ENCODE results near the gene TRIM65. TPM values are rescaled to one million over a fixed set of nuclear protein-coding genes. Genes with fewer than 3 reads are reported as not detected.
"Not testable (repeated sequence)": the region's sequence is repeated elsewhere in the genome, so short reads cannot be mapped to it uniquely, and the experiment has no call there.

TRIM65 gene
- total RNA-seq, 1 donor from 2014 or later, result 43.2 TPM

DNA sequence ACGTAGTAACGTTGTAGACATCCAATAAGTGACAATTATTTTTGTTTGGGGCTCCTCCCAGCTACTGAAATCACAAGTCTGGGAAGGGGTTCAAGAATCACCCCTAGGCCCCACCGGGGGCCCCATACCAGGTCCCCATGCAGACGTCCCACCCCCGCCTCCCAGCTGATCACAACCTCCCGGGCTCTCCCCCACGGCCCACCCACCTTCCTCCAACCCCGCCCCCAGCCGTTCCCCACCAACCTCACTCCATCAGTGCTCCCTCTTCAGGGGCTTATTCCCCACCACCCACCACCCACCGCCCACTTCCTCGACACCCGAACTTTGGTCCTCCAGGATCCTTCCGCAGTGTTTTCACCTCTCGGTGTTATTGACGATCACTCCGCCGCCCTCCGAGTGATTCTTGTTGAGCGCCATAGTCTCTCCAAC lies 41.9 kb downstream of the TRIM65 start:
- DNase-seq (ENCODE audit: extremely low read depth, low read depth, low spot score), result no peak

DNA sequence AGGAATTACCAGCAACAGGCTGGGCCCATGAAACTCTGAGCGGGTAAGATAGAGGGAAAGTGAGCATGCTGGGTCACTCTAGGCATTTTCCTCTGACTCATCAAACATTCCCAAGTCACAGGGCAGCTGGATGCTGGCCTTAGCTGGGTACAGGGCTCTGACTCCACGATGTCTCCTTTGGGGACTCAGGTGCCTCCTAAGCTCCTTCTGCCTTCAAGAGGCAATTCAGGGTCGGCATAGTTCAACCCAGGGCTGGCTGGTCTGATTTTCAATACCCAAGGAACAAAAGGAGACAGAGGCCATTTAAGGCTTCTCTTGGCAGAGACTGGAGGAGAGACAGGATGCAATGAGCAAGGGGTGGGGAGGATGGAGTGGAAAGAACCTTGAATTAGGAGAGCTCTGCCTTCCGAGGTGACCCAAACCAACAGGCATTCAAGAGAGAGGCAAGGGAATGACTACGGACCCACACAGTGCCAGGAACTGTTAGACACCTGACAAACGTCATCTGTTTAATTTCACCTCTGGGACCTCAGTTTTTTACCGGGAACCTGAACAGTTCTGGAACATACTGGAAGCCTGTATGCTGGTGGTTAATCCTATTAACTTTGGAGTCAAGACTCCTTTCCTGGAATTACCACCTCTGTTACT lies 42.5 kb downstream of the TRIM65 start:
- no peak for DNase-seq (ENCODE audit: extremely low read depth, low read depth, low spot score)

DNA sequence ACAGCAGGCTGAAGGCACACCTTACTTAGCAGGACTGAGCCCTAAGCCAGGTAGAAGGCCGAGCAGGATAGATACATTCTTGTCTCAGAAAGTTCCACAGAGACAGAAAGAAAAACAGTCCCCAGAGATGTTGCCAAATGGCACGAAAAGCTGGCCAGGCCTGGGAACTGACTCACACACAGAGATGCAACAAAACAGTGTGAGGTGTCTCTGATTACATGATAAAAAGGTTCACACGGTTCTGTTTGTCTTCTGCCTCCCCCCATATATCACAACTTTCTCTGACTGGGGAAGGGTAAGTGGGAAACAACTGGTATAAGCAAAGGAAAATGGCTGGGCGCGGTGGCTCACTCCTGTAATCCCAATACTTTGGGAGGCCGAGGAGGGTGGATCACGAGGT lies 43.3 kb downstream of the TRIM65 start:
- no peak for DNase-seq (ENCODE audit: extremely low read depth, low read depth, low spot score)

DNA sequence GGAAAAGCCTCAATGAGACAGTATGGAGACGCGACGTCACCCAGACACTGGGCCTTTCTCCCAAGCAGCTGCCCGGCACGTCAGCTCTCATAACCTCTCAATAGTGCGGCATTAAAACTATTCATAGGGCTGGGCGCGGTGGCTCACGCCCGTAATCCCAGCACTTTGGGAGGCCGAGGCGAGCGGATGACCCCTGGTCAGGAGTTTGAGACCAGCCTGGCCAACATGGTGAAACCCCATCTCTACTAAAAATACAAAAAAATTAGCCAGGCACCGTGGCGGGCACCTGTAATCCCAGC lies 45.1 kb downstream of the TRIM65 start:
- not testable (repeated sequence) for DNase-seq (ENCODE audit: extremely low read depth, low read depth, low spot score)

DNA sequence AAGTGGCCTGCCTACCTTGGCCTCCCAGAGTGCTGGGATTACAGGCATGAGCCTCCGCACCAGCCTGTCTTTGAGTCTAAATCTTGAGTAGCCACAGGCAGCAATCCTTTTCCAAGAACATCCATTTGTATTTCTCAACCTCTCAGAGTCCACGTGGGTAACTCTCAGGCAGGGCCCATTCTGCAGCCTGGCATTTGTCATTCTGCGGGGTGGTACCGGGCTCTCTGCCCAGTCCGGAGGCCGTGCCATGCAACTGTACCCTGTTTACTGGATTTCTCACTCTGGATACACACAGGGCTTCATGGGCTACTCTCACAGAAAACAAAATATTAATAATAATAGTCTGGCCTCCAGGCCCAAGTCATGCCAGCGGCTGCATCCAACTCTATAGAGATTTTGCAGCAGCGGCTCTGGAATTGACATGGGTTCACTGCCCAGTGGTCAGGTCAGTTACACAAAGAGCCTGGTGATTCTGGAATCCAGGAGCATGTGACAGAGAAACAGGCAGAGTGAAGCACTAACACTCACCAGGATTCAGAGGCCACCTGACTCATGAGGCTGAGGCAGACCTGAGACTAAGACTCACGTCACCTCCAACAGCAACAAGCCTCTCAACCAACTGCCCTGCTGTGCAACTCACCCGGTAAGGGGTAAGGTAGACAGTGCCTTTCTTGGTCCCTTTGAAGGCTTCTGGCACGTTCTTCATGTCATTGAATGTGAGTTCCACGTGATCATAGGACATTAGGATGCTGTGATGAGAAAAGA lies 45.6 kb downstream of the TRIM65 start:
- DNase-seq (ENCODE audit: extremely low read depth, low read depth, low spot score), result no peak

DNA sequence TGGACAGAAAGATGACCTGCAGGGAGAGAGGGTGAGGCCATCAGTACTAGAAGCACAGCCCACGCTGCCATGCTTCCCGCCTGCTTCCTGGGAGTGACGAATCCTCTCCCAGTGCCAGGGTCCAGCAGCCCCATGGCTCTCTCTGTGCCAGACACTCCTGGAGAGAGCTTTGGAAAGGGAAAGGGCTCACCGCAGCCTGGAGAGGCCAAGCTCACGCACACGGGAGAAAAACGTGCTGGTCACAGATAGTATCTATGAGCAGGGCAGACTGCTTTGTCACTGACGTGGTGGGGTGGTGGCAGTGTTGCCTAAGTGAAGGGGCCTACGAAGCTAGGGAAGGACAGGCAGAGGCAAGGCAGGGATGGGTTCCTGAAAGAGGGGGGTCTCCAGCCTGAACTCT lies 47.0 kb downstream of the TRIM65 start:
- no peak for DNase-seq (ENCODE audit: extremely low read depth, low read depth, low spot score)

DNA sequence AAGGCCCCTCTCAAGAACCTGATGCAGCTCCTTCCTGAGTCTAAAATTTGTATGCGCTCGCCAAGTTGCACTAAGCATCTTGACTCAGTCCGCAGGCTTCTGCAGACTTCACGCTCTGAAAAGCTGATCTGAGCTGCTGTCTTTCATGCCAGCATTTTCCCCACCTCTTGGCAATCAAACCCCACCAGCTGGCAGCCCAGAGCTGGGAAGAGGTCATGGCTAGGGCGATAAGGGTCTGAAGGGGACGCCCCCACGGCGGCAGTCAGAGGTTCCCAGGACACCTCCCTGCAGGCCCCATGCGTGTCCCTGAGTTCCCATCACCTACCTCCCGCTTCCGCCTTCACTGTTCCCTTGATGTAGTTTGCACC lies 47.5 kb downstream of the TRIM65 start:
- DNase-seq (ENCODE audit: extremely low read depth, low read depth, low spot score), result no peak

DNA sequence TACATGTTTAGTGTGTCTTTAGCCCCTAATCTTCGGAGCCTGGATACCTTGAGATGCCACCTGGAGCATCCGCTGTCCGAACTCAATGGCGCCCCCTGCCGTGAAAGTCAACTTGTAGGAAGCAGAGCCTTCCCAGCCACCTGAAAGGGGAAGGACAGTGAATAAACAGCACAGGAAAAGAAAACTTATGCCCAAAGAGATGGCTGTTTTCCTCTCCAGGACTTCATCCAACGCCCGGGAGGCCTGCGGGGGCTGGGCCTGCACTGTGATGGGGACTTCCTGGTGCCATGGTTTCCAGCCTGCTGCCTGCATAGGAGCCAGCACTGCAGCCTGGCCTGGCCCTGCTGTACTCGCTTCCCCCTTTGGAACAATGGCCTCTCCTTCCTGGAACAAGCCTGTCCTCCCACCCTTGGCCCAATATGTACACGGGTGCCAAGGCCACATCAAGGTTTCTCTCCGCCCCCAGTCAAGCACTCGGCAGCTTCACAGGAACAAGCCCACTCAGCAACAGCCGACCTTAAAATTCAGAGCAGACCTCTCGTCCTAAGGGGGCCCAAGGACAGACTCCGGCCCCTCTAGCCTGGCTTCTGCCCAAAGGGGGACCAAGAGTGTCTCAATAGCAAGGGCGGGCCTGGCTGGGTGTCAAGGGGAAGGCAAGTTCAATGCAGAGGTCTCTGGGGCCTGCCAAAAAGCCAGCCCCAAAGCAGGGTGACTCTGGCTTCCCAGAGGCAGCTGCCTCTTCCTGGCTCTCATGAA lies 48.0 kb downstream of the TRIM65 start:
- no peak for DNase-seq (ENCODE audit: extremely low read depth, low read depth, low spot score)

DNA sequence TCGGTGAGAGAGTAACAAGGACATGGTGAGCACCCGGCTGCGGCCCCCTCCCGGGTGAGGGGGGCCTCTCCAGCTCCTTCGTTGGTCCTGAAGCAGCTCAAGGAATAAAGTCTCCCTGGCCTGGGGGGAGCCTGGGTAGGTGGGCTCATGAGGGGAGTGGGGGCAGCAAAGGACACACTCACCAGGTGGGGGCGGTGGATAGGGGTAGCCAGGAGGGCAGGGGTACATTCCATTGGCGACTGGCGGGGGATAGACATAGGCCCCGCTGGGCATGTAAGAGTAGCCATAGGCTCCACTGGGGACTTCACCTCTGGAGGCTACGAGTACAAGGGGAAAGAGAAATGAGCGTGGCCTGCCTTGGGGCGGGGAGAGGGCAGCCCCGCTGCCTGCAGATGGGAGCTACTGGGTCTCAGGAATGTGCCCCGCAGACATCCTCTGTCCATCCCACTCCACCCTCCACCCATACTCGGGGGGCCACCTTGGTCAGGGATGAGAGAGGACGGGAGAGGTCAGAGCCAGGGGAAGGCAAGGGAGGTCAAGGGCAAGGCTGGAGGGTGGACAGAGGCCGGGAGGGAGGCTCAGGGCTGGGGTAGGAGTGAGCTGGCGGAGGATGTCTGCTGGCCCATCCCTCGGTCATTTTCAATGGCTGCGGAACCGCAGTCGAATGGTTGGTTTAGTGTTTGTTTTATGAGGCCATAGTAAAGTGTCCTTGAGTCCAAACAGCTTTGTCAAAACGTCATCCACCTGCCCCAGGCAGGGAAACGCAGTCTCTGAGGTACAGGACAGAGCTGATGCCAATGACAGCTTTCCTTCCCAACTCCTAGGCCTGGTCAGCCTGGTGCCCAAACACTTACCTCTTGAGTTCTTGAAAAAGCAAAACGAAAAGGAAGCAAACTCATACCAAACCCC lies 48.9 kb downstream of the TRIM65 start:
- no peak for DNase-seq (ENCODE audit: extremely low read depth, low read depth, low spot score)

DNA sequence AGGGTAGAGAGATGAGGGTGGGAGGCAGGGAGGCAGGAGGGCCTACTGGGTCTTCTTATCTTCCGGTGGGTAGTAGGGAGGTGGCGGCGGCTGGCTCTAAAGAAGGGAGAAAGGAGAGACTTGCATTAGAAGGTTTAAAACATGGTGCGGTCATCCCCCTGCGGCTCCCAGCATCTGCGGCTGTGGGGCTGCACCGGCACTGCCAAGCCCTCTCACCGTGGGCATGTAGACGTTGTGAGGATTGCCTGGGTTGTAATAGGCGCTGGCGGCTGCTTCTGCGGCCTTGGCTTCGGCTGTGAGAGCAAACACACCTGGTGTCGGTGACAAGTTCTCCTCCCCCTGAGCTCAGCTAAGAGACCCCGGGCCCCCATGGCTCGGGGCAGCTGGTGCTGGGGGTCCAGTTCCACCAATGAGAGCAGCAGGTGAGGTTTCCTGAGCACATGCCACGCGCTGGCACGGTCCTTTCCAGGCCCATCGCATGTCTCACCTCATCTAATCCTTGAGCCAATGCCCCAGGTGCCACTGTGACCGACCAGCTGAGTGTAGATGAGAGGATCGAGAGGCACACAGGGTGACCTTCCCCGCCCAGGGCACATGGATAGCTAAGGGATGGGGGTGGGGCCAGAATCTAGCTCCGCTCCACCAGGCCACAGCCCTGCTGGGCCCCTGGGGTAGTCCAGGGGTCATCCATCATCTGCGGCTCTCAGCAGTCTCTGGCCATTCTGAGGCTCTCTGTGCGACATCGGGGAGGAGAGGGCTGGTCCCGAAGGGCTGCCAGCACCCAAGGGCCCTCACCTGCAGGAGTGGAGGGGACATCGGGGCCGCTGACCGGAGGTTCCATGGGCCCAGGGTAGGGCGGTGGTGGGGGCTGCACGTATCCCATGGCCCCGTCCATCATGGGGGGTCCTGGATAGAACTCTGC lies 49.8 kb downstream of the TRIM65 start:
- no peak for DNase-seq (ENCODE audit: extremely low read depth, low read depth, low spot score)

DNA sequence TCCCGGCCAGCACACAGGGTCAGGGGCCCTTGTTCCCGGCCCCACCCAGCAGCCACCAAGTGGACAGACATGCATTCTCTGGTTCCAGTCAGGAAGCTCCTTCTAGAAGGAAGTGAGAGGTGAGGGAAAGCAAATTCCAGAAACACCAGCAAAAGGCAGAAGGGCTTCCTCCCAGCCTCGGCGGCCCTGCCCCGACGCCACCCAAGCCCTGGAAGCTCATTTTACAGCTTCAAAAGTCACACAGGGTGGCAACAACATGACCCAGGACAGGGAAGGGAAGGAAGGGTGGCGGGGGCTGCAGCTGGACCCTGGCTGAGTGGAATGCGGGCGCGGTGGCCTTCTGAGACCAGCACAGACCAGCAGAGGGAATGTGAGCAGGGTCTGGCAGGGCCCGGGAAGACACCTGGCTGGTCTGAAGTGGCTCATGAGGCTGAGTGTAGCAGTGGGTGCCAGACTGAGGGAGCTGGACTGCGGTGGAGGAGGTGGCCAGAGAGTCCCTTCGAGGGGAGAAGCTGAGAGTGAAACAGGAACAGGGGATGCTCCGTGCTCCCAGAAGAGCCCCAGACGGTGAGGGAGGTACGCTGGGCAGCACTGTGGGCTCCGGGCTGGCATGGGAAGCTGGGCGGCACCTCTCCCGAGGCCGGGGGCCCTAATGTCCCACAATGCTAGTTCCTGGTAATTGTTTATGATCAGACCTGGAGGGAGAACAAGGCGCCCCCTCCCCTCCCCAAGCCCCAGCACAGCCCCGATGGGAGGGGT lies 50.6 kb downstream of the TRIM65 start:
- DNase-seq (ENCODE audit: extremely low read depth, low read depth, low spot score), result no peak

DNA sequence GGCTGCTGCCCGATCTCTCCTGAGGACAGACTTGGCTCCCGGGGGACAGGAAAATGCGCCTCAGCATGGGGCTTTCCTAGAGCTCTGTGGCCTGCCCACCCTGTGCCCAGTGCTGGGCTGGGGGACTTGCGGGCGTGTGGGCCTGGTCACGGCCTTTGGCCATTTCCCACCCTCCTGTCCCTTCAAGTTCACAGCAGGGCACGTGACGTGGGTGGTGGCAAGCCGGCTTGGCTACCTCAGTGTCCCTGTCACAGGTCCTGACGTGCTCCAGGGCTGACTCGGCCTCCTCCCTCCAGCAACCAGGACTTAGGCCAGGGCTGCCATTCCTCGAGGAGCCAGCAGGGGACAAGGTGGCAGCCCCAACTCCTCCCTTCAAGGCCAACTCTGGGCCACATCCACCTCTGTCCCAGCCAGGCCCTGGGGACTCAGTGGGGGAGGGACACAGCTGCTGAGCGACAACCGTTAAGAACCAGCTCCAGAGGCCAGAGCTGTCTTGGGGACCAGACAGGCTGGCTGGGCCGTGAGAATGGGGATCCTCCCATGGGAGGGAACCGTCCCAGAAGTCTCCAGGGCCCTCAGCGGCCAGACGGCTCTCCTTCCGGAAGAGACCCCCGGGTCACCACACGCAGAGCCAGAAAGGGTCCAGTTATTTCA lies 51.6 kb downstream of the TRIM65 start:
- DNase-seq (ENCODE audit: extremely low read depth, low read depth, low spot score), result no peak

DNA sequence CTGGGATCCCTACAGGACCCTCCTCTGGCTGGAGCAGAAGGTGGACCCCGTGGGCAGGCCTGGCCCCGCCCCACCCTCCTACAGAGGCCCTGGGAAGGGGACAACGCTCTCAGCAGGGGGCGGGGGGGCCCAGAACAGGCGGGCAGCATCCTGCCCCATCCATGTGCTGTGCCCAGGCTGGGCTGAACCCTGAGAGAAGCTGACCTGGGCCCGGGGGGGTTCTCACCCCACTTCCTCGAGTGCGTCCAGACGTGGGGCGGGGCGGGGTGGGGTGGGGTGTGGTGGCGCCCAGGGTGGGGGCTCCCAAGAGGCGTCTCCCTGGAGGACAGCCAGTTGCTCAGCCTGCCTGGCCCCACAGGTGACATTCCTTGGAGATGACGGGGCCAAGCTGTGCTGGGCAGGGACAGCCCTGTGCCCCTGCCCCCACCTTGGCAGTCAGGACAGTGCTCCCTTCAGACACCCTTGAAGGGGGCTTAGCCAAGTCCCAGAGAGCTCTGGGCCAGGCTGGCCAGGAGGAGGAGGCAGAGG lies 52.2 kb downstream of the TRIM65 start:
- no peak for DNase-seq (ENCODE audit: extremely low read depth, low read depth, low spot score)

DNA sequence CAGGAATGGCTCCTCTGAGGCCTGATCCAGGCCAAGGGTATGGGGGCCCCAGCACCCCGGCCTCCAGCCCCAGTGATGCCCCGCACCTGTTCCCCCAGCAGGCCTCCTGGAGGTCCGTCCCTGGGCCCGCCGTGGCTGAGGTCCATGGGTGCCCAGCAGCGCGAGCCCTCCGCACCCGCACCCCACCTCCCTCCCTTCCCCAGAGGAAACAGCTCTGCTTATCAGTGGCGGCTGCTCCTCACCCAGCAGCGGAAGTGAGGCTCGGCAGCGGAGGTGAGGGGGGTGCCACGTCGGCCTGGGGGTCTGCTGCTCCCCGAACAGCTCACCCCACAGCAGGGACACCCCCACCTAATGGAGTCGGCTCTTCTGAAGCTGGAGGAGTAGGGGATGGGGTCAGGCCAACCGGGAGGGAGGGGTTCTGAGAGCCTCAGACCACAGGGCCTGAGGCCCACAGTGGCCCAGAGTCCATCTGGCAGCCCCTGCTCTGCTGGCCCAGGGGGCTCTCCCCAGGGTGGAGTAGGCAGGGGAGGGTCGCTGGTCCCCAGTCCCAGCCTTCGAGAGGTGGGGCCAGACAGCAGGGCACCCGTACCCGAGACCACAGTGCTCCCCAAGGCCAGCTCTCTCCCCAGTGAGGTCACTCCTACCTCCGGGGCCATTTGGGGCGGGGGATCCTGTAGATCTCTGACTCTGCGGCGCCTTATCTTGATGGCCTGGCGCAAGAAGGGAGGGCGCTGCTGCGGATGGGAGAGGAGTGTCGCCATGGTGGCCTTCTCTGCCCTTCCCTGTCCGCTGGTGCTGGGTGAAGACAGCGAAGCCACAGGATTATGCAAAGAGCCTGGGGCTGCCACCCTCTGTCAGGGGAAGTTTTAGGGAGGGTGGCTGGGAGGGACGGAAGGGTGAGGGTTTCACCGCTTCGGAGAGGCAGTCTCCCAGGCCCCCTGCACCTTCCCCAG lies 52.9 kb downstream of the TRIM65 start, which contains the start of gene UNC13D:
TSS of gene UNC13D (minus strand) at position 828 of the 953 bp plus-strand sequence. CDS start at position 761, 67 bp downstream.
- DNase-seq (ENCODE audit: extremely low read depth, low read depth, low spot score), result no peak

DNA sequence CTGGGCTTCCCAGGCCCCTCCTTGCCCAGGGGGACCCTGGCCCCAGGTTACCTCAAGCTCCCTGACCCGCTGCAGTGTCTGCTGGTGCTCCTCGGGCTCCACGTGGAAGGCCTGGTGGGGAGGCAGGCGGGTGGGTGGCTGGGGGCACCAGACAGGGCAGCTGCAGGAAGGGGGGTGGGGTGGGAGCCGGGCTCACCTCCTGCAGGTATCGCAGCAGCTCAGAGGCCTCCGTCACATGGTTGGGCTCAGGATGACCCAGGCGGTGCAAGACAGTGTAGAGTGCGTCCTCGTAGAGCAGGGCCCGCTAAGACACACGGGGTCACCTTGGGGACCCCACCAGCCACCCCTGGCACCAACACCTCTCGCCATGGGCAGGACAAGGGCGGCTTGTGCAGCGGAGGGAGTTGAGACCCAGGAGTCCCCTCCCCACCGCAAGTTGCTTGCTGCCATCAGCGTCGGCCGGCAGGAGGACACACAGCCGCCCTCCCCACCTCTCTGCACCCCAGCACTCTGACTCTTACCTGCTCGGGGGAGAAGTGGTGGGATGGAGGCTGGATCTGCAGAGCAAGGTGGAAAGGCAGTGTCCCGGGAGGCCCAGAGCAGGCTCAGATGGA lies 53.7 kb downstream of the TRIM65 start:
- no peak for DNase-seq (ENCODE audit: extremely low read depth, low read depth, low spot score)

DNA sequence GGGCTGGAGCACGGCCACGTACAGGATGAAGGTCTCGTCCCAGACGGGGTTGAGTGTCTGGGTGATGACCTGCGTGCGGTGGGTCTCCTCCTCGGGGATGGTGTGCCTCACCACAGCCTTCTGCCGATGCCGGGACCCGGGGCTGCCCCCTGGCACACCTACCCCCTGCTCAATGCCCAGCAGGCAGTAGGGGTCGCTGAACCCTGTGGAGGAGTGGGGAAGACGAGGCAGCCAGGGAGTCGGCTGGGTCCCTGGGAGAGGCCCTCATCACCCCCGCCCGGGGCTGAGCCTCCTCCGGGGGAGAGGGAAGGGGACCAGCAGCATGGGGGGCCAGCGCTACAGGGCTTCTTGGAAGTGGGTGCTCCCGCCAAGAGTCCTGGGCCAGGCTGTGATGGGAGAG lies 54.3 kb downstream of the TRIM65 start:
- DNase-seq (ENCODE audit: extremely low read depth, low read depth, low spot score), result no peak

DNA sequence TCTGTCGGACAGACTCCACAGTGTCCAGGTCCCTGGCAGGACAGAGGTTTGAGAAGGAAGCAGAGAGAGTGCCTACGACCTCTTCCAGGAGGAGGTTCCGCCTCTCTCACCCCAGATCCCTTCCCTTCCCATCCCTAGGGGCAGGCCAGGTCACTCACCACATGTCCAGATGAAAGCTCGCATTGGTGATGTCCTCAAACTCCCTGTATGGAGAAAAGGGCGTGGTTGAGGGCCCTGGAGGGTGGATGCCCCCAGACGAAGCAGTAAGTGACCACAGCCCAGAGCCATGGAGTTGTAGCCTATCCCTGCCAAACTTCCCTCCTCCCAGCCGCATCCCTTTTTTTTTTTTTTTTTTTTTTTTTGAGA lies 56.0 kb downstream of the TRIM65 start:
- no peak for DNase-seq (ENCODE audit: extremely low read depth, low read depth, low spot score)

All from glomerular endothelial cell (primary cell).